HG03095 (cell line): ENCODE measurements around the gene ABCG4.

Source experiments
- ATAC-seq: cut with Tn5 transposase; IDR thresholded peaks from one replicate; pipeline ENCODE4 v1.9.1; 2021; ENCODE audit warnings: moderate library complexity; ENCODE audit not compliant: unreplicated experiment

ABCG4 gene

DNA sequence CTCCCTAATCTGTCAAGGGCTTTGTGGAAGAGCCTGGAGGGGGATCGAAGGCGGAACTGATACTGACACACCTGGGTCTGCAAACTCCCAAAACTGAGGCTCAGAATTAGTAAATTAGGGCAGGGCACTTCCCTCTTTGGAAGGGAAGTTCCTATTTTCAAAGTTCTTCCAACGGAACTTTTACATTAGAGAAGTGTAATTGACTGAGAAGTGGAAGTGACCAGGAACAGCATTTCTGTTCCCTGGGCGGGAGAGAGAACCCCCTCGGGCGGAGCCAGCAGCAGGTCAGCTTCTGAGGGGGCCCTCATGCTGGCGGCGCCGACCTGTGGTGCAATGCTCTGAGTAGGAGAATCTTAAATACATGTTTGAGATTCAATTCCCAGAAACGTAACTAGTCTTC is 56.2 kb downstream of the ABCG4 start:
- ATAC-seq = no peak

DNA sequence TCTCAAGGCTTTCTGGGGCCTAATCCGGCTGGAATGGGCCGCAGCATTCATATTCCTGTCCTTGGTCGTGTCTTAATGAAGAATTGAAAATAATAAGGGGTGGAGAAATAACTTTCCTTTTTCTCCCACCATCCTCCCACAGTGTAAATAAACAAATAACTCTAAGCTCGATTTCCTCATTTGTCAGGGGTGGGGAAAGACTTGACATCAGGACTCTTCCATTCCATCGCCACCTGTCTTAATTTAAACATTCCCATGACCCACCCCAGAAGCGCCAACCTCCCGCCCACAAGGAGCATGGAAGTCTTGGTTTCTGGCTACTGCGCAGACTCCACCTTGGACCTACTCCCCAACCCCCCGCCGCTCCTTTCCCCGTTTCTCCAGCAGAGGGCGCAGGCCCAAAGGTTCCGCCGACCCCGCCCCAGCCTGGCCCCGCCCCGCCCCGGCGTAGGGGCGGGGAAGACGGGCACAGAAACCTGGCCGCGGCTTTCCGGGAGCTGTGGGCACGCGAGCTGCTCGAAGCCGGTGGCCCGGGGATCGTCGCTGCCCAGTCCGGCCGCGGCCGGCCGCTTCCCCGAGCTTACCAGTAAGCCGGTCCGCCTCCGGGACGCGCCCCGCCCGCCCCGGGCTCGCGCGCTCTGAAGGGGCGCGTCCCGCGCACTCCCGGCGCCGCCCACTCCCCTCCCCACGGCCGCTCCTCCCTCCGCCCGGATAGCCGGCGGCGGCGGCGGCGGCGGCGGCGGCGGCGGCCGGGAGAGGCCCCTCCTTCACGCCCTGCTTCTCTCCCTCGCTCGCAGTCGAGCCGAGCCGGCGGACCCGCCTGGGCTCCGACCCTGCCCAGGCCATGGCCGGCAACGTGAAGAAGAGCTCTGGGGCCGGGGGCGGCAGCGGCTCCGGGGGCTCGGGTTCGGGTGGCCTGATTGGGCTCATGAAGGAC is 57.0 kb downstream of the ABCG4 start, which contains the start of gene CBL:
Gene CBL (plus strand): TSS at position 766 of the 937 bp plus-strand sequence. CDS start 79 bp downstream, at position 845.
- peak; percentile 79 for ATAC-seq

DNA sequence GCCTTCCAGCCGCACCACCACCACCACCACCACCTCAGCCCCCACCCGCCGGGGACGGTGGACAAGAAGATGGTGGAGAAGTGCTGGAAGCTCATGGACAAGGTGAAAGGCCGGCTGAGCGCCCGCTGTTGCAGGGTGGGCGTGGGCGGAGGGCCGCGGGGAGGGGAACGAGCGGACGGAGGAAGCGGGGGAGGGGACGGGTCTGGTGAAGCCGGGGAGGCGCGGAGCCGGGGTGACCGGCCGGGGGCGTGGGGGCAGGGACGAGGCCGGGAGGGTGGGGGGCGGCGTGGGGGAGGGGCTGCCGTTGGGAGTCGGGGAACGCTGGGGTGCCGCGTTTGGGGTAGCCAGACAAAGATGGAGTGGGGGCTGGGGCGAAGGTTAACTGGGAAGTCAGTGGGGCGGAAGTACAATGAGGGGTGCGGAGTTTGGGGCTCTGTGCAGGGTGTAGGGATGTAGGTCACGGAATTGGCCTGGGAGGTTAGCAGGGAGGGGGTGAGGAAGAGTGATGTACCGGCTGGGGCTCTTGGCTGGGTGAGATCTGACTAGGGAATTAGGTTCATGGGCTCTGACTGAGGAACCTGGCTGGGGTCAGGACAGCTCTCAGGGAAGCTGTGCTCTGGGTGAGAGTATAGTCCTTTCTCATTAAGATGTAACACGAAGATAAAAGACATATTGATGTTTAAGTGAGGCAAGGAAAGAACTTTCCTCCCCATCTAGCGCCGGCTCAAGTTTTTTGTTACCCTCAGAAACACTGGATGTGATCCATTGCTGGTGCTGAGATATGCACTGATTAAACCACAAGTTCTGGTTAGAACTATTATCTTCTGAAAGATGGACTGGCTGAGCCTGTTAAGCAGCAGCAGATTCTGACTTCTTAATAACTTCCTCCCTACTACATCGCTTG is 57.9 kb downstream of the ABCG4 start:
- ATAC-seq = peak; percentile 22

DNA sequence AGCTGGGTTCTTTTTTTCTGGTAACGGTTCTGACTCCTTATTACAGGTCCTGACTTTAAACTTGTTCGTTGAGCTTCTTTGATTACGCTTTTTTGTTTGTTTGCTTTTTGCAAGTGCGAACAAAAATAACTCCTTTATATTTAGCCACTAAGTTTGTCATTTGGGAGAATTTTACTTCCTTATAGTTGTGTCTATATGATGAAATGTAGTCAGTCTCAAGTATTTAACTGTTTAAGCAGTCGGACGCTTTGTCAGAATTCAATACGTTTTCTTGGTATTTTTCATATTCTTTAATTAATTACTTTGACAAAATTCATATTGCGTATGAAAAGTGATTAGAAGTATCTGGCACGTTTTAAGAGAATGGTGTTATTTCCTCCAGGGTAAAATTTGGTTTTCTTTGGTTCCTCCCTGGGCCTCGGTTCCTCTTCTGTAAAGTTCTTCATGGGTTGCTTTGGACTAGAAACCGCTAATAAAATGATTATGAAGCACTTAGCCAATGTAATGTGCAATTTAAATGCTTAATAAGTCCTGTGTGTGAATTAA is 58.6 kb downstream of the ABCG4 start:
- no peak for ATAC-seq

DNA sequence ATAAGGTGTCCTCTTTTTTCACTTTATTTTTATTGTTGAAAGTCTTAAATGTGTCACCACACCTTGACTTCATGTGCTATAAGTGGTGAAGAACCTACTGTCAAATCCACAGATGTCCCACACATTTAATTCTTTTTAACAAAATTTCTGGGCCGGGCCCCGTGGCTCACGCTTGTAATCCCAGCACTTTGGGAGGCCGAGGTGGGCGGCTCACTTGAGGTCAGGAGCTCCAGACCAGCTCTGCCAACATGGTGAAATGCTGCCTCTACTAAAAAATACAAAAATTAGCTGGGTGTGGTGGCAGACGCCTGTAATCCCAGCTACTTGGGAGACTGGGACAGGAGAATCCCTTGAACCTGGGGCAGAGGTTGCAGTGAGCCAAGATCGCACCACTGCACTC is 60.3 kb downstream of the ABCG4 start:
- no peak for ATAC-seq

DNA sequence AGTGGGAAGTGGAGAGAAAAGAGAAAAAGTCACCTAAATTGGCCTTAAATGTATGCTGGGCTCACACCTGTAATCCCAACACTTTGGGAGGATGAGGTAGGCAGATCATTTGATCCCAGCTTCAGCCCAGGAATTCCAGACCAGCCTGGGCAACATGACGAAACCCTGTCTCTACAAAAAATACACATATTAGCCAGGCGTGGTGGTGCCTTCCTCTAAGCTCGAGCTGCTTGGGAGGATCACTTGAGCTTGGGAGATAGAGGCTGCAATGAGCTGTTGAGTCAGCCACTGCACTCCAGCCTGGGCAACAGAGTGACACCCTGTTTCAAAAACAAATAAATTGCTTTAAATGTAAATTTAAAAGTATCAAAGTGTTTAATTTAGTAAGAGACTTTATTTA is 61.2 kb downstream of the ABCG4 start:
- ATAC-seq = no peak
